ENCODE results near the gene DACT3.

The DACT3 gene, protein sequence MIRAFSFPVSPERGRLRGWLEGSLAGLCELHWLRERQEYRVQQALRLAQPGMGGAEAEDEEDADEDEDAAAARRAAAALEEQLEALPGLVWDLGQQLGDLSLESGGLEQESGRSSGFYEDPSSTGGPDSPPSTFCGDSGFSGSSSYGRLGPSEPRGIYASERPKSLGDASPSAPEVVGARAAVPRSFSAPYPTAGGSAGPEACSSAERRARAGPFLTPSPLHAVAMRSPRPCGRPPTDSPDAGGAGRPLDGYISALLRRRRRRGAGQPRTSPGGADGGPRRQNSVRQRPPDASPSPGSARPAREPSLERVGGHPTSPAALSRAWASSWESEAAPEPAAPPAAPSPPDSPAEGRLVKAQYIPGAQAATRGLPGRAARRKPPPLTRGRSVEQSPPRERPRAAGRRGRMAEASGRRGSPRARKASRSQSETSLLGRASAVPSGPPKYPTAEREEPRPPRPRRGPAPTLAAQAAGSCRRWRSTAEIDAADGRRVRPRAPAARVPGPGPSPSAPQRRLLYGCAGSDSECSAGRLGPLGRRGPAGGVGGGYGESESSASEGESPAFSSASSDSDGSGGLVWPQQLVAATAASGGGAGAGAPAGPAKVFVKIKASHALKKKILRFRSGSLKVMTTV

GRCh38 chr19:46661020-46661731 is at the start of gene DACT3:
Gene DACT3 (minus strand): TSS chr19:46661182. CDS start chr19:46661064, 118 bp downstream.
- peak; percentile 100 for DNase-seq

GRCh38 chr19:46710687-46711086 is 49.7 kb upstream of the DACT3 start:
- no peak for DNase-seq

DNA sequence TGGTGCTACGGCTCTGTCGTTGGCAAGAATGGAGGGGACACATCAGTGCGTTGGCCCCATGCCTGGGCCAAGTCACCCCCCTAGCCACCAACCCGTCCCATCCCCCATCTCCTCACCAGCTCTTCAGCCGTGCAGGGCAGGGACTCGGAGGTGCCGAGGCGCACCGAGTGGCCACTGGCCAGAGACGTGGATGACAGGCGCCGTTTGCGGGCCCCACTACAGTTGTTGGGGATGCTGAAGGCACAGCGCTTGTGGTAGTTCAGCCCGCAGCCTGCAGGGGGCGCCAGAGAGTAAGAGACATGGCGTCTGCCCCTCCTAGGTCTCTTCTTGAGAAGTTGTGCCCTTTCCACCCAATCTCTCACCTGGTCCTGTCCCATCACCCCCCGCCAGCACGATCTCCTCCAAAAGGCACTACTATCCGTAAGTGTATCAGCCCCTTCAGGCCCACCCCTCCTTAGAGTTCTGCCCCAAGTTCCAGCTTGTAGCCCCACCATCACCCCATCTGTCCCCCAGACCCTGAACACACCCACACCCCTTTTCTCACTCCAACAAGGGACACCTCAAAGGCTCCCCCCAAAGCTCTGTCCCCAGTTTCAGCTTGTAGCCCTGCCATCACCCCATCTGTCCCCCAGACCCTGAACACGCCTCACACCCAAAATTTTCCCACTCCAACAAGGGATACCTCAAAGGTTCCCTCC is 43.5 kb upstream of the DACT3 start:
- peak; percentile 45 for DNase-seq

DNA sequence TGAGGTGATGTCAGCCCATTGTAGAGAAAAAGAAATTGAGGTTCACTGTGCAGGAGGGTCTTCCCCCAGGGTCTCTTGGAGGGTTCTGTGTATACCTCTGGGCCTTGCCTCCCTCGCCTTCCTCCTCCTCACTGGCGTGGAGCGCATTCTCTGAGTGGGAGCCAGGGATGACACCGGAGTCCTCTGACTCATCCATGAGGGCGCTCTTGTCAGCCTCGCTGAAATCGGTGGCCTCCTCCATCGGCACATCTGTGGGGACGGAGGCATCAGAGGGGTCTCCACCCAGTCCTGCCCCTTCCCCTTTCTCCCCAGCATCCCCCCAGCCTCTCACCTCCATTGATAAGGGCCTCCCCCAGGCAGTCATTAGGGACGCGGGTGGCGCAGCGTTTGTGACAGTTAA is 39.7 kb upstream of the DACT3 start:
- no peak for DNase-seq

DNA sequence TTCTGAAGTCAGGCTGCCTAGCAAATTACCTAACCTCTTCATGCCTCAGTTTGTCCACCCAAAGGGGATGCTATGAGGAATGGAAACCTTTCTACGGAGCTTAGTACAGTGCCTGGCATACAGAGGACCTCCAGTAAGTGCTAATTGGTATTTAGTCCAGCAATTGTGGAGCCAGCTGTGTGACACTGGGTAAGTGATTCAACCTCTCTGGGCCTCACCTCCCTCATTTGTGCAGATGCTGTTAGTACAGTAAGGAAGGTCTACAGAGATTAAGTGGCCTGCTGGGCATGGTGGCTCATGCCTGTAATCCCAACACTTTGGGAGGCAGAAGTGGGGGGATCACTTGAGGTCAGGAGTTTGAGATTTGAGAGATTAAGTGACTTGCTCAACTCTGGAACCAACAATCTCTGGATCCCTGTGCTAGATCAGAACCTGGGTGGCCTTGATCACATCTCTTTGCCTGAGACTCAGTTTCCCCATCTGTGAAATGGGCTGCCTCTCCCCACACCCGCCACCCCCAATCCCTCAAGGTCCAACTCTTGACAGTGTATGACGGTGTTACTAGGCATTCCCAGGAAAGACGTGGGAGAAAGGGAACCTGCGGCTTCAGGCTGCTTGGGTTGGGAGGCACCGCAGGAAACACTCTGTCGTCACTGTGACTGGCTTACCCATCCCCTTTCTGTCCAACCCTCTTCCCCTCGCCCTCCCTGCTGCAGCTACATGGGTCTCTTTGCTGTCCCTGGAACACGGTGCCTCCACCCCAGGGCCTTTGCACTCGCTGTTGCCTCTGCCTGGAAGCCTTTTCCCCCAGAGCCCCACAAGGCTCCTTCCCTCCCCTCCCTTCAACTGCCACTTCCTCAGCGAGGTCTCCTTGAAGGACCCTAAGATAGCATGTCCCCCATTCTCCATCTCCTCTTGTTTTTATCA is 37.7 kb upstream of the DACT3 start:
- no peak for DNase-seq

DNA sequence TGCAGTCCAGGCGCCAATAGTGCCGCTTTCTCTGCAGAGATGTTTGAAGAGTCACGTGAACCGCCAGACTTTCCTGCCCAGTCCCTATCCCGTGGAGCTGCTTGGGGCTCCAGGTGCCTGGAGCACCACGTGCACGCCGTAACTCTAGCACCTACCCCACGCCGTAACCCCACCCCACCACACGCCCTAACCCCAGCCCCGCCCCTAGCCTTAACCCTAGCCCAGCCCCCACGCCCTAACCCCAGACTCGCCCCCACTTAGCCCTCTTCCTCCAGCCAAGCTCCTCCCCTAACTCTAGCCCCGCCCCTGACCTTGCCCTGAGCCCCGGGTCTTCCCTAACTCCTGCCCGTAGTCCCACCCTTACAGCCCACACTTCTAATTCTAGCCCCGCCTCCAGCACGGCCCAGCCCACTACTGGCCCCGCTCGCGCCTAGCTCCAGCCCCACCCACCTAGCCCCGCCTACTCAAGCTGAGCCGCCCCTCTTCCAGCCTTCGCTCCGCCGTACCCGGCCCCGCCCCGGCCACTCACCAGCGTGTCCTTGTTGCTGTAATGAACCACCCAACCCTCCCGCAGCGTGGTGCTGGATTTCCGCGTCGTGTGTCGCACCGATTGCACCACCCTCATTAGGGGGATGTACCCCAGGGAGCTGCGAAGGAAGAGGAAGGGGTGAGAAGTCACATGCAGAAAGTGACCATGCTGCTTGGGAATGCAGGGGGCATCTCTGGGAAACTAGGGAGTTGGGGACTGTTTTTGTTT is 36.4 kb upstream of the DACT3 start:
- peak; percentile 7 for DNase-seq

DNA sequence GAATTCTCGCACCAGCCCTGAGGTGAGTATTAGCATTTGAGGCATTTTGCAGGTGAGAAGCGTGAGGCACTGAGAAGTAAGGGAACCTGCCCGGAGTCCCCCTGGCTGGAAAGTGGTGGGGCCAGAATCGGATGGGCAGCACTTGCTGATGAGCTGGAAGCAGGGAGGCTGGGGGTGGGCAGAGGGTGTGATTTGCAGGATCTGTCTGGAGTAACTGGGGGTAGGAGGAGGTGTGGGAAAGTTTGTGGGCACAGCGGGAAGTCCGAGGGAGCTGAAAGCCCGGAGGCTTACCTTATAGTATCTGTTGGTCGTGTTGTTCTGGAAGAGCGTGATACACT is 35.9 kb upstream of the DACT3 start:
- no peak for DNase-seq

- DNase-seq: no peak
Observed at GRCh38 chr19:46696052-46696451, 35.1 kb upstream of the DACT3 start.

DNA sequence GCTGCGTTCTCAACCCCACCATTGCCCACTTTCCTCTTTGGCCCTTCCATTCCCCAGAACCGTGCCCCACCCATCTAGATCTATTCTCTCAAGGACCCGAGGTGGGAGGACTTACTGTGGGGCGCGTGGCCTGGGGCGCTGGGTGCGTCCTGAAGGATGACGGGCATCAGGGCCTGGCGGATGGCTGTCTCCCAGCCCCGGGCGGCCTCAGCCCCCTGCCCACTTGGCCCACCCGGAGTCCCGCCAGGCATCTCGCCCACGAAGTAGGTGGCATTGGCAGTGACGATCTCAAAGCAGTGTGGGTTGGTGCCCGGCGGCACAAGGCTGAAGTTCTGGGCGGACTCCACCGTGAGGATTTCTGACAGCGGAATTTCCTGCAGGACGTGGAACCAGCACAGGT is 32.8 kb upstream of the DACT3 start:
- no peak for DNase-seq

DNA sequence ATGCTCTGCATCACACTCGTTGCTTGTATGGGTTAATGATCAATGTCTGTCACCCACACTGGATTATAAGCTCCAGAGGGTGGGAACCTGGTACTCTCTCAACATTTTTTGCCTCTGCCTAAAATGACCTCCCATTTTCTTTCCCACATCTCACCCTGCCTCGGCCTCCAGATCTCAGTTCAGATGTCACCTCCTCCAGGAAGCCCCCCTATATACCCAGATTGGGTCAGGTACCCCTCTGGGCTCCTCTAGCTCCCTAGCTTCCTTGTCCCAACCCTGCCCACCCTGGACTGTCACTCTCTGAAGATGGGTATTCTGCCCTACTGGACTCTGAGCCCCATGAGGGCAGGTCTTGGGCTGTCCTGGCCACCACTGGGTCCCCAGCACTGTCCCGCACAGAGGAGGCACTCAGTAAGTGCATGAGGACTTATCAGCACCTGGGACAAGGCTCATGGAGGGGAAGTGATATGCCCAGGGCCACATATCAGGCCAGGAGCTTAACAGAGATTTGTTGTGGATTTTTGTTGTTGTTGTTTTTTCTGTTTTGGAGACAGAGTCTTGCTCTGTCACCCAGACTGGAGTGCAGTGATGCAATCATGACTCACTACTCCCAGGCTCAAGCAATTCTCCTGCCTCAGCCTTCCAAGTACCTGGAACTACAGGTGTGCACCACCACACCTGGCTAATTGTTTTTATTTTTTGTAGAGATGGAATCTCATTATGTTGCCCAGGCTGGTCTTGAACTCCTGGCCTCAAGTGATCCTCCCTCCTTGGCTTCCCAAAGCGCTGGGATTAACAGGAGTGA is 32.1 kb upstream of the DACT3 start:
- DNase-seq: no peak

DNA sequence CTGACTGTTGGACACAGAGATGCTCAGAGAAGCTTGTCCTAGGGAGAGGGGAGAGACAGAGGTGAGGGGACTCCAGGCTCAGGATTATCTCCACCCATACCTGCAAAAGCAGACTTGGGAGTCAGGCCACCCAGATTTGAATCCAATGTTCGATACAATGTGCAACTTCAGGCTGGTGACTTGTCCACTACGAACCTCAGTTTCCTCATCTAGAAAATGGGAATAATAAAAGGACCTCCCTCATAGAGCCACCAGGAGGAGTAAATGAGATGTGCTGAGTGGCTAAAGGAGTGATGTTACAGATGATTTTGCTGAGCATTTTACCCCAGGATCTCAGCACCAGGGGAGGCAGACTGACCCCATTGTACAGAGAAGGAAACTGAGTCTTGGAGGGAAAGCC is 31.0 kb upstream of the DACT3 start:
- DNase-seq: no peak

DNA sequence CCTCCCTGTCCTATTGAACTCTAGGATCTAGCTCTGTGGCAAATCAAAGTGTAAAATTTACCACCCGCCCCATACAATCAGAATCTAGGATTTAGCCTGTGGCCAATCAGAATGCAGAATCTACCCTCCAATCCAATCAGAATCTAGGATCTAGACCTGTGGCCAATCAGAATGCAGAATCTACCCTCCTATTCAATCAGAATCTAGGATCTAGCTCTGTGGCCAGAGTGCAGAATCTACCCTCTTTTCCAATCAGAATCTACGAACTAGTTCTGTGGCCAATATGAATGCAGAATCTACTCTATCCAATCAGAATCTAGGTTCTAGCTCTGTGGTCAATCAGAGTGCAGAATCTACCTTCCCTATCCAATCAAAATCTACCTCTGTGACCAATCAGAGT is 30.1 kb upstream of the DACT3 start:
- DNase-seq: no peak

DNA sequence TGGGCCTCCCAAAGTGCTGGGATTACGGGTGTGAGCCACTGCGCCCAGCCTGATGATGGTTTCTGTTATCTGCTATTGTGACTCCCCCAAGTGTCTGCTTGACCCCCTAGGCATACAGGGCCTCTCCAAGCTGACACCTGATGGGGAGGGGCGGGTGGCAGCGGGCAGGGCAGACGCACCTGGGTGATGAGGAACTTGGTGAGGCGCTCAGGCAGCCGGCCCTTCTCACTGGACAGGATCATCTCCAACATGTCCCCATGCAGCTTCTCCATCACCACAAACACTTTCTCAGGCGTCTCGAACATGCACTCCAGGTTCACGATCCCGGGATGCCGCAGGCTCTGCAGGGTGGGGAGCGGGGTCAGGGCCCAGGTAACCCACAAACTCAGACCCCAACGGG is 28.4 kb upstream of the DACT3 start:
- no peak for DNase-seq

DNA sequence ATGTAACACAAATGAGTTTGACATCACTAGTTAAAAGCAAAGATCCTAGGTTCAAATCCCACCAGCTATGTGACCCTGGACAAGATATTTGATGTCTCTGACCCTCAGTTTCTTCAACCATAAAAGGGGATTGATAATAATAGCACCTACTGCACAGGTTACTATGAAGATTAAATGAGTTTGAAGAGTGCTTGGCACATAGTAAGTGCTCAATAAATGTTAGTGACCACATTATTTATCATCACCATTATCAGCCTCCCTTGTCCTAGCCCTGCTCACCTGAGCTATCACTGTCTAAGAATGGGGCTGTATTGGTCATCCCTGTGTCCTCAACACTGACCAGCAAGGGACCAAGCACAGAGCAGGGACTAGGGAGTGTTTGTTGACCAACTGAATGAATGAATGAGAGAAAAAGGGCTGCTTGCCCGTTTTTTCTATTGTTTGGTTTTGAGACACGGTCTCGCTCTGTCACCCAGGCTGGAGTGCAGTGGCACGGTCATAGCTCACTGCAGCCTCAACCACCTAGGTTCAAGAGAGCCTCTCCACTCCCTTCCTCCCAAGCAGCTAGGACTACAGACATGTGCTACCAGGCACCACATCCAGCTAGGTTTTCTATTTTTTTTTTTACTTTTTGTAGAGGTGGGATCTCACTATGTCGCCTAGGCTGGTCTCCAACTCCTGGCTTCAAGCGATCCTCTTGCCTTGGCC is 26.6 kb upstream of the DACT3 start:
- DNase-seq: no peak

DNA sequence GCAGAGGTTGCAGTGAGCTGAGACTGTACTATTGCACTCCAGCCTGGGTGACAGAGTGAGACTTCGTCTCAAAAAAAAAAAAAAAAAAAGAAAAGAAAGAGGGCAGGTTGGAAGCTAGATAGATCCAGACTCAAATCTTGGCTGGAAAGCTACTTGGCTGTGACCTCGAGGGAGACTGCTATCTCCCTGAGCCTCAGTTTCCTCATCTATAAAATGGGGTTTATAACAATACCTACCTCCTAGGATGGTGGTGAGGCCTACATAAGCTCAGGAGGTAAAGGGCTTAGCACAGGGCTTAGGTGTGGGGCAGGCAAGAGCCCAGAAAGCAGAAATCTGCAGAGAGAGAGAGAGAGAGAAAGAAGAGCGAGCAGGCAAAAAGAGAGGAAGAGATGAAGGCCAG is 24.2 kb upstream of the DACT3 start:
- DNase-seq: no peak

DNA sequence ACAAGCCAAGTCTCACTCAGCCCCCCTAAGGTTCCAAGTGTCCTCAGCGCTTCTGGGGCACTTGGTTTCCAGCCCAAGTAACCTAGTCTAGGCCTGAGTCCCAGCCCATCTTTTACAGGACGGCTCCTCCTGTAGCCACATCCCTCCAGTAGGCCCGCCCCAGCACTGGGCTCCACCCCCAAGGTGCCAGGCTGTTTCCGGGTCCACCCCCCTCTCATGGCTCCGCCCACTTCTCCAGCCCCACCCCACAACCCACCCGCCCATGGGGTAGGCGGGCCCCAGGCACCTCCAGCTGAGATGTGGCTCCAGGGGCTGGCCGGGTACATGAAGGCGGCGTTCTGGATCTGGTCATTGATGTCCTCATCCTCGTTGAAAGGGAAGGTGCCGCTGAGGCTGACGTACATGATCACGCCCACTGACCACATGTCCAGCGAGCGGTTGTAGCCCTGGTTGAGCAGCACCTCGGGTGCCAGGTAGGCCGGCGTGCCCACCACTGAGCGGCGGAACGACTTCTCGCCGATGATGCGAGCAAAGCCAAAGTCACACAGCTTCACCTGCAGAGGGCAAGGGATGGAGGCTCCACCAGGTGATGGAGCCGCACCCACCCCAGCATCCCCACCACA is 17.2 kb upstream of the DACT3 start:
- no peak for DNase-seq

GRCh38 chr19:46674416-46675178 is 13.6 kb upstream of the DACT3 start:
- no peak for DNase-seq

DNA sequence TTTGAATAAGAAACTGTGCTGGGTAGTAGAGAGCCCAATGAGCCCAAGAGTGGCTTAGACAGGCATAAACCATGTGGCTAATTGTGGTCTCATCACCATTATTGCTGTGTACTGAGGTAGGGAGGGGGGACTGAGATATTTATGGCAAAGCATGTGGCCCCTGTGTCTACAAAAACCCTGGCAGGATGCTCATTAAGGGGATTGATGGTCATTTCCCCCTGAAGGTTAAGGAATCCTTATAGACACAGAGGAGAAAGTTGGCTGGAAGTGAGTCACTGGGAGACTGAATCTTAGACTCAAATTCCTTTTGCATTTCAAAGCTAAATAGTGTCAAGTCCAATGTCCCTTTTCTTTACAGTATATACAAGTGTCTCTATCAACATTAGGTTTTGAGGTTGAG is 9.8 kb upstream of the DACT3 start:
- DNase-seq: no peak

DNA sequence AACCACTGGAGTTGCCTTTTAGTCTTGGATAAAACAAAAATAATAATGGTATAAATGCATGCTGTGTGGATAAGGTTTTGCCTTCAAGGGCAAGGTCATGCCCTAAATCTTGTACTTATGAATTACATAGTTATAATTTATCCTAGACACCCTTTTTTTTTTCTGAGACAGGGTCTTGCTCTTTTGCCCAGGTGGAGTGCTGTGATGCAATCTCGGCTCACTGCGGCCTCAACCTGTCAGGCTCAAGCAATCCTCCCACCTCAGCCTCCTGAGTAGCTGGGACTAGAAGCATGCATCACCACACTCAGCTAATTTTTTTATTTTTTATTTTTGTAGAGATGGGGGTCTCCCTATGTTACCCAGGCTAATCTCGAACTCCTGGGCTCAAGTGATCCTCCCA is 7.7 kb upstream of the DACT3 start:
- DNase-seq: no peak

Measured in midbrain (tissue), 1 donor.